Astrocyte (in vitro differentiated cells and primary cell): ENCODE data around the gene SV2C. TPM values are rescaled to one million over a fixed set of nuclear protein-coding genes. Genes with fewer than 3 reads are reported as not detected.
"Not testable (repeated sequence)": the region's sequence is repeated elsewhere in the genome, so short reads cannot be mapped to it uniquely, and the experiment has no call there.

Source experiments
- DNase-seq: peaks from one replicate; pipeline ENCODE4 v3.0.0-alpha.2; 2010; ENCODE audit warnings: low read depth
- FAIRE-seq: peaks from 2 replicates; lab custom pipeline; 2011; peaks lifted over from hg19 to GRCh38; lab: Jason Lieb, UNC
- H2AFZ ChIP-seq: 2 replicates; pipeline ENCODE4 v1.6.0; 2012; ENCODE audit warnings: low read depth, low read length, inconsistent platforms
- H3K27ac ChIP-seq: 2 replicates; pipeline ENCODE4 v1.5.1; 2011; ENCODE audit warnings: low read depth, low read length, inconsistent platforms
- H3K27me3 ChIP-seq: 2 replicates; pipeline ENCODE4 v1.6.0; 2011; ENCODE audit warnings: low read length, inconsistent platforms; ENCODE audit not compliant: insufficient read depth
- H3K36me3 ChIP-seq: 2 replicates; pipeline ENCODE4 v1.5.1; 2011; ENCODE audit warnings: low read length, inconsistent platforms; ENCODE audit not compliant: insufficient read depth
- H3K4me1 ChIP-seq: 2 replicates; pipeline ENCODE4 v1.5.1; 2011; ENCODE audit warnings: low read length, inconsistent platforms; ENCODE audit not compliant: insufficient read depth
- H3K4me2 ChIP-seq: 2 replicates; pipeline ENCODE4 v1.6.0; 2012; ENCODE audit warnings: low read length, inconsistent platforms
- H3K4me3 ChIP-seq: 2 replicates; pipeline ENCODE4 v1.5.1; 2011; ENCODE audit warnings: low read depth, mild to moderate bottlenecking, low read length, inconsistent platforms; ENCODE audit not compliant: insufficient read depth
- H3K79me2 ChIP-seq: 2 replicates; pipeline ENCODE4 v1.6.0; 2012; ENCODE audit warnings: mild to moderate bottlenecking, low read length, inconsistent platforms; ENCODE audit not compliant: insufficient read depth
- H3K9ac ChIP-seq: 2 replicates; pipeline ENCODE4 v1.6.0; 2012; ENCODE audit warnings: mild to moderate bottlenecking, low read length, inconsistent platforms
- H3K9me3 ChIP-seq: 2 replicates; pipeline ENCODE4 v1.5.1; 2012; ENCODE audit warnings: low read depth, mild to moderate bottlenecking, low read length, inconsistent platforms; ENCODE audit not compliant: insufficient read depth
- H4K20me1 ChIP-seq: 2 replicates; pipeline ENCODE4 v1.6.0; 2012; ENCODE audit warnings: low read length, inconsistent platforms; ENCODE audit not compliant: insufficient read depth
- H3K27ac Mint-ChIP-seq: one replicate; pipeline ENCODE4 v1.8.0; 2021; ENCODE audit warnings: mild to moderate bottlenecking, mixed read lengths; ENCODE audit not compliant: unreplicated experiment
- H3K27me3 Mint-ChIP-seq: one replicate; pipeline ENCODE4 v1.8.0; 2021; ENCODE audit warnings: low read depth, mixed read lengths; ENCODE audit not compliant: unreplicated experiment
- H3K36me3 Mint-ChIP-seq: one replicate; pipeline ENCODE4 v1.8.0; 2021; ENCODE audit warnings: low read depth, mixed read lengths; ENCODE audit not compliant: unreplicated experiment
- H3K4me1 Mint-ChIP-seq: one replicate; pipeline ENCODE4 v1.8.0; 2021; ENCODE audit warnings: low read depth, mixed read lengths; ENCODE audit not compliant: unreplicated experiment
- H3K4me3 Mint-ChIP-seq: one replicate; pipeline ENCODE4 v1.8.0; 2021; ENCODE audit warnings: mild to moderate bottlenecking, moderate library complexity, mixed read lengths; ENCODE audit not compliant: unreplicated experiment
- H3K9me3 Mint-ChIP-seq: one replicate; pipeline ENCODE4 v1.8.0; 2021; ENCODE audit warnings: mild to moderate bottlenecking, mixed read lengths; ENCODE audit not compliant: unreplicated experiment
- EZH2 ChIP-seq: IDR thresholded peaks from 2 replicates; pipeline ENCODE4 v1.6.1; 2012; ENCODE audit warnings: mild to moderate bottlenecking, low read length, inconsistent platforms; ENCODE audit not compliant: insufficient read depth
- total RNA-seq: library from RNA; stranded (reverse); gene quantifications from 2 replicates; pipeline ENCODE4 v1.2.1, GENCODE V29; 2021
- TF ChIP-seq, protein P1 (sequence below): IDR thresholded peaks from 2 replicates; pipeline ENCODE4 v1.5.1; 2011; ENCODE audit warnings: low read depth, mild to moderate bottlenecking, inconsistent platforms, low read length, moderate library complexity; ENCODE audit not compliant: insufficient read depth

Gene SV2C
- total RNA-seq, 1 donor from 2014 or later: 0.05 TPM

- Histone ChIP-seq H3K4me1 (no peaks in the 10 kb centered on the region), H3K27ac (no peak overlapping the region), H3K9ac (no peak overlapping the region), H3K4me3 (no peak overlapping the region), H3K36me3 (no peaks in the 10 kb centered on the region), H4K20me1 (no peaks in the 10 kb centered on the region), H3K9me3 (no peaks in the 10 kb centered on the region), H3K79me2 (no peaks in the 10 kb centered on the region), H2AFZ (no peak overlapping the region), H3K4me2 (no peak overlapping the region), H3K27me3 (no peaks in the 10 kb centered on the region)
- Mint-ChIP-seq H3K4me1 (no peaks in the 10 kb centered on the region), H3K27ac (no peak overlapping the region), H3K36me3 (no peaks in the 10 kb centered on the region), H3K27me3 (peaks cover 5% of the 10 kb centered on the region), H3K9me3 (no peaks in the 10 kb centered on the region), H3K4me3 (no peak overlapping the region)
- no peak for DNase-seq
- FAIRE-seq: no peak
- no peak for TF ChIP-seq EZH2
- TF ChIP-seq, protein P1, sequence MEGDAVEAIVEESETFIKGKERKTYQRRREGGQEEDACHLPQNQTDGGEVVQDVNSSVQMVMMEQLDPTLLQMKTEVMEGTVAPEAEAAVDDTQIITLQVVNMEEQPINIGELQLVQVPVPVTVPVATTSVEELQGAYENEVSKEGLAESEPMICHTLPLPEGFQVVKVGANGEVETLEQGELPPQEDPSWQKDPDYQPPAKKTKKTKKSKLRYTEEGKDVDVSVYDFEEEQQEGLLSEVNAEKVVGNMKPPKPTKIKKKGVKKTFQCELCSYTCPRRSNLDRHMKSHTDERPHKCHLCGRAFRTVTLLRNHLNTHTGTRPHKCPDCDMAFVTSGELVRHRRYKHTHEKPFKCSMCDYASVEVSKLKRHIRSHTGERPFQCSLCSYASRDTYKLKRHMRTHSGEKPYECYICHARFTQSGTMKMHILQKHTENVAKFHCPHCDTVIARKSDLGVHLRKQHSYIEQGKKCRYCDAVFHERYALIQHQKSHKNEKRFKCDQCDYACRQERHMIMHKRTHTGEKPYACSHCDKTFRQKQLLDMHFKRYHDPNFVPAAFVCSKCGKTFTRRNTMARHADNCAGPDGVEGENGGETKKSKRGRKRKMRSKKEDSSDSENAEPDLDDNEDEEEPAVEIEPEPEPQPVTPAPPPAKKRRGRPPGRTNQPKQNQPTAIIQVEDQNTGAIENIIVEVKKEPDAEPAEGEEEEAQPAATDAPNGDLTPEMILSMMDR: no peak
Measured at GRCh38 chr5:76234665-76235064, 151.5 kb downstream of the SV2C start.

DNA sequence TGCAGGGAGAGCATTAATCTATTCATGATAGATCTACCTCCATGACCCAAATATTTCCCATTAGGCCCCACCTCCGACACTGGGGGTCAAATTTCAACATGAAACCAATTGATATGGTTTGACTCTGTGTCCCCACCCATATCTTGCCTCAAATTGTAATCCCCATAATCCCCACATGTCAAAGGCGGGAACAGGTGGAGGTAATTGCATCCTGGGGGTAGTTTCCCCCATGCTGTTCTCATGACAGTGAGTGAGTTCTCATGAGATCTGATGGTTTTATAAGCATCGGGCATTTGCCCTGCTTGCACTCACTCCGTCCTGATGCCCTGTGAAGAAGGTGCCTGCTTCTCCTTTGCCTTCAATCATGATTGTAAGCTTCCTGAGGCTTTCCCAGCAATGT, 153.5 kb downstream of the SV2C start:
- Histone ChIP-seq H3K4me2 (no peak overlapping the region), H3K27ac (no peak overlapping the region), H3K79me2 (no peaks in the 10 kb centered on the region), H3K27me3 (no peaks in the 10 kb centered on the region), H3K4me3 (no peak overlapping the region), H3K9me3 (no peaks in the 10 kb centered on the region), H4K20me1 (no peaks in the 10 kb centered on the region), H2AFZ (no peak overlapping the region), H3K36me3 (no peaks in the 10 kb centered on the region), H3K4me1 (no peaks in the 10 kb centered on the region), H3K9ac (no peak overlapping the region)
- Mint-ChIP-seq H3K4me1 (no peaks in the 10 kb centered on the region), H3K36me3 (no peaks in the 10 kb centered on the region), H3K9me3 (no peaks in the 10 kb centered on the region), H3K4me3 (no peak overlapping the region), H3K27ac (no peak overlapping the region), H3K27me3 (peaks cover 5% of the 10 kb centered on the region)
- TF ChIP-seq EZH2: no peak
- TF ChIP-seq, protein P1: no peak
- no peak for DNase-seq
- no peak for FAIRE-seq

DNA sequence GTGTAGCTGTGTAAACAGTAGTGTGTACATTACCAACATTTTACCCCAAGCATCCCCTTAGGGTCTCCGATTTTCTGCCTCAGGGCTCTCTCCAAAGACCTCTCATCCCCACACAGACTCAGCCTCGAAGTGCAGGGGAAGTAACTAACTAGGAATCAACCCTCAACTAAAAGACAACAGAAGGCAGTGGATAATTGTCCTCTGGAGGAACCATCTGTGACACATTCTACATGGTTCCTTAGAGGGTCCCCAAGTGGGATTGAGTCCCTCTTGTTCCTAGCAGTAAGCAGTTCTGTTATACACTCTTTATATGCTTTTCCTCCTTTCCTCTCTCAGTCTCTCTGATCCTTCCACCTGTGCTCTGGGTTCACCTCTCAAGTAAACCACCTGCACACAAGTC, 157.2 kb downstream of the SV2C start:
- H3K4me2 ChIP-seq: no peak overlapping the region
- H3K36me3 ChIP-seq: no peaks in the 10 kb centered on the region
- H2AFZ ChIP-seq: no peak overlapping the region
- no peak overlapping the region for H3K27ac ChIP-seq
- Mint-ChIP-seq H3K4me3 (no peak overlapping the region), H3K36me3 (no peaks in the 10 kb centered on the region), H3K9me3 (peaks cover 2% of the 10 kb centered on the region), H3K27ac (no peak overlapping the region), H3K27me3 (peaks cover 8% of the 10 kb centered on the region), H3K4me1 (no peaks in the 10 kb centered on the region)
- H3K79me2 ChIP-seq: no peaks in the 10 kb centered on the region
- FAIRE-seq: no peak
- no peaks in the 10 kb centered on the region for H4K20me1 ChIP-seq
- H3K27me3 ChIP-seq: no peaks in the 10 kb centered on the region
- TF ChIP-seq, protein P1: no peak
- TF ChIP-seq EZH2: no peak
- DNase-seq: no peak
- H3K4me1 ChIP-seq: no peaks in the 10 kb centered on the region
- no peak overlapping the region for H3K4me3 ChIP-seq
- no peaks in the 10 kb centered on the region for H3K9me3 ChIP-seq
- H3K9ac ChIP-seq: no peak overlapping the region

- H2AFZ ChIP-seq, H3K27me3 ChIP-seq, H3K9ac ChIP-seq, H3K27ac ChIP-seq, H4K20me1 ChIP-seq, FAIRE-seq, H3K4me1 ChIP-seq, H3K9me3 Mint-ChIP-seq, H3K4me2 ChIP-seq, DNase-seq, H3K79me2 ChIP-seq, H3K9me3 ChIP-seq, H3K27ac Mint-ChIP-seq, H3K4me1 Mint-ChIP-seq, H3K36me3 Mint-ChIP-seq, H3K4me3 Mint-ChIP-seq, H3K36me3 ChIP-seq, H3K27me3 Mint-ChIP-seq, H3K4me3 ChIP-seq: not testable (repeated sequence)
Measured at GRCh38 chr5:76242155-76242554, 159.0 kb downstream of the SV2C start.
